Measurements from ENCODE around the gene ASCL1. TPM values are rescaled to one million over a fixed set of nuclear protein-coding genes. Genes with fewer than 3 reads are reported as not detected.
A peak's percentile ranks its signal among the peaks of the same experiment; 100 is the strongest.

ASCL1 gene
- total and polyA plus RNA-seq, 10 of the 15 experiments (the other 5 are each of a cell fraction or from before 2014, with no cell fraction given), result 10.6 to 61.1 (median 20.5) TPM

GRCh38 chr12:102948941-102949352, 8.5 kb upstream of the ASCL1 start (continued):
- no peak for TF ChIP-seq CHD1 (IDR thresholded peaks at IDR 0.05; ENCODE audit: low read depth, low read length)
- peak; percentile 88 to 94 (median 90) for TF ChIP-seq CTCF (IDR thresholded peaks at IDR 0.05 in 2 of 3, conservative IDR thresholded peaks at IDR 0.05 in 1 of 3; ENCODE audit: control insufficient read depth in 2 of 3, extremely low read depth in 1 of 3, insufficient read depth in 1 of 3, low read depth in 3 of 3, low read length in 3 of 3)
- no peak for TF ChIP-seq RUNX3 (IDR thresholded peaks at IDR 0.05; ENCODE audit: low read length)
- TF ChIP-seq CBFB (IDR thresholded peaks at IDR 0.05; ENCODE audit: low read depth), result no peak
- TF ChIP-seq RAD21 (IDR thresholded peaks at IDR 0.05; ENCODE audit: insufficient read depth, low read depth, low read length), result peak; percentile 88
- TF ChIP-seq KAT2A (conservative IDR thresholded peaks at IDR 0.05; ENCODE audit: control insufficient read depth, low read depth, low read length), result no peak
- TF ChIP-seq NBN (IDR thresholded peaks at IDR 0.05), result no peak
- TF ChIP-seq FOXM1 (IDR thresholded peaks at IDR 0.05; ENCODE audit: low read depth, low read length), result no peak
- no peak for TF ChIP-seq NFYB (IDR thresholded peaks at IDR 0.05; ENCODE audit: insufficient read depth, low read depth, low read length)
- no peak for TF ChIP-seq MYC (IDR thresholded peaks at IDR 0.05; ENCODE audit: insufficient read depth, insufficient read length, insufficient replicate concordance, low read length, severe bottlenecking)
- TF ChIP-seq SPI1 (IDR thresholded peaks at IDR 0.05; ENCODE audit: borderline replicate concordance, insufficient read depth, low read depth, low read length), result no peak
- peak; percentile 31 for TF ChIP-seq SKIL (IDR thresholded peaks at IDR 0.05; ENCODE audit: low read depth, poor library complexity, severe bottlenecking)
- TF ChIP-seq IRF4 (IDR thresholded peaks at IDR 0.05; ENCODE audit: low read depth, low read length), result 0 out of 2 replicates have a peak, but pooled peaks have one; percentile 33
- TF ChIP-seq SMC3 (IDR thresholded peaks at IDR 0.05; ENCODE audit: borderline replicate concordance, low read length), result peak; percentile 96
- no peak for TF ChIP-seq KDM1A (IDR thresholded peaks at IDR 0.05; ENCODE audit: borderline replicate concordance)
- peak; percentile 73 for TF ChIP-seq YY1 (IDR thresholded peaks at IDR 0.05; ENCODE audit: low read depth, low read length)
- TF ChIP-seq YBX1 (IDR thresholded peaks at IDR 0.05), result no peak
- peak; percentile 82 for TF ChIP-seq ATF7 (IDR thresholded peaks at IDR 0.05; ENCODE audit: low read depth)
- TF ChIP-seq USF2 (IDR thresholded peaks at IDR 0.05; ENCODE audit: borderline replicate concordance, low read depth, low read length), result no peak
- no peak for TF ChIP-seq NR2F1 (conservative IDR thresholded peaks at IDR 0.05)
- TF ChIP-seq ZZZ3 (IDR thresholded peaks at IDR 0.05; ENCODE audit: control insufficient read depth, insufficient read length, low read depth), result no peak
- no peak for TF ChIP-seq PKNOX1 (IDR thresholded peaks at IDR 0.05)
- no peak for TF ChIP-seq MEF2A (IDR thresholded peaks at IDR 0.05; ENCODE audit: insufficient read depth, low read depth, low read length)
- TF ChIP-seq ELK1 (IDR thresholded peaks at IDR 0.05; ENCODE audit: low read depth, low read length), result no peak
- TF ChIP-seq ZNF384 (IDR thresholded peaks at IDR 0.05; ENCODE audit: borderline replicate concordance, low read depth, low read length), result no peak
